ENCODE data around the gene CIROP. TPM values are rescaled to one million over a fixed set of nuclear protein-coding genes. Genes with fewer than 3 reads are reported as not detected.
A peak's percentile ranks its signal among the peaks of the same experiment; 100 is the strongest.

CIROP gene
- total RNA-seq: not detected
- long read RNA-seq: 0 reads

- no peak for ATAC-seq
- intact Hi-C loops (cut with micrococcal nuclease): no loop called here
- no peak for DNase-seq
Observed at GRCh38 chr14:23104591-23105347, at the start of gene CIROP. Gene CIROP, minus strand, starts transcription at chr14:23104989. Its CDS starts 69 bp downstream, at chr14:23104920.

GRCh38 chr14:23153851-23154796, 49.3 kb upstream of the CIROP start:
- ATAC-seq: peak; percentile 91
- peak; percentile 95 for DNase-seq
- intact Hi-C loops (cut with micrococcal nuclease): no loop called here

- intact Hi-C loops (cut with micrococcal nuclease): no loop called here
- ATAC-seq (no peak), DNase-seq (no peak)
Observed at GRCh38 chr14:23151342-23151741, 46.6 kb upstream of the CIROP start.

GRCh38 chr14:23149745-23150144, 45.0 kb upstream of the CIROP start:
- intact Hi-C loops (cut with micrococcal nuclease): no loop called here
- no peak for ATAC-seq

GRCh38 chr14:23148591-23149249, 43.9 kb upstream of the CIROP start:
- intact Hi-C loops (cut with micrococcal nuclease): no loop called here
- DNase-seq: no peak
- ATAC-seq: no peak

More at GRCh38 chr14:23149745-23150144, 45.0 kb upstream of the CIROP start:
- DNase-seq: no peak

- intact Hi-C loops (cut with micrococcal nuclease): no loop called here
- DNase-seq (peak; percentile 48), ATAC-seq (peak; percentile 60)
Observed at GRCh38 chr14:23147676-23148075, 42.9 kb upstream of the CIROP start.

GRCh38 chr14:23146980-23147379, 42.2 kb upstream of the CIROP start:
- DNase-seq (no peak), ATAC-seq (no peak)
- intact Hi-C loops (cut with micrococcal nuclease): no loop called here

GRCh38 chr14:23146351-23146910, 41.6 kb upstream of the CIROP start:
- intact Hi-C loops (cut with micrococcal nuclease): no loop called here
- no peak for DNase-seq
- no peak for ATAC-seq

- ATAC-seq (peak; percentile 17), DNase-seq (no peak)
- intact Hi-C loops (cut with micrococcal nuclease): no loop called here
Observed at GRCh38 chr14:23145794-23146350, 41.1 kb upstream of the CIROP start.

- ATAC-seq (no peak), DNase-seq (no peak)
- intact Hi-C loops (cut with micrococcal nuclease): no loop called here
Observed at GRCh38 chr14:23143911-23144310, 39.1 kb upstream of the CIROP start.

- intact Hi-C loops (cut with micrococcal nuclease): no loop called here
- ATAC-seq (no peak), DNase-seq (no peak)
Observed at GRCh38 chr14:23142826-23143225, 38.0 kb upstream of the CIROP start.

GRCh38 chr14:23141706-23142444, 37.1 kb upstream of the CIROP start:
- DNase-seq (peak; percentile 88), ATAC-seq (peak; percentile 89)
- intact Hi-C loops (cut with micrococcal nuclease): no loop called here

- ATAC-seq: no peak
- no peak for DNase-seq
- intact Hi-C loops (cut with micrococcal nuclease): no loop called here
Observed at GRCh38 chr14:23140371-23140770, 35.6 kb upstream of the CIROP start.

GRCh38 chr14:23139874-23140273, 35.1 kb upstream of the CIROP start:
- ATAC-seq: no peak
- intact Hi-C loops (cut with micrococcal nuclease): no loop called here
- DNase-seq: no peak

GRCh38 chr14:23137813-23138535, 33.2 kb upstream of the CIROP start:
- intact Hi-C loops (cut with micrococcal nuclease): no loop called here
- DNase-seq (no peak), ATAC-seq (no peak)

- intact Hi-C loops (cut with micrococcal nuclease): no loop called here
- peak; percentile 60 for ATAC-seq
- no peak for DNase-seq
Observed at GRCh38 chr14:23137192-23137812, 32.5 kb upstream of the CIROP start.

- intact Hi-C loops (cut with micrococcal nuclease): no loop called here
- ATAC-seq (no peak), DNase-seq (no peak)
Observed at GRCh38 chr14:23136566-23137133, 31.9 kb upstream of the CIROP start.
